Measurements from ENCODE around the gene CCND1. TPM values are rescaled to one million over a fixed set of nuclear protein-coding genes. Genes with fewer than 3 reads are reported as not detected.

CCND1 gene
- total and polyA plus RNA-seq, 4 donors: 59.0 to 226 (median 63.5) TPM

DNA sequence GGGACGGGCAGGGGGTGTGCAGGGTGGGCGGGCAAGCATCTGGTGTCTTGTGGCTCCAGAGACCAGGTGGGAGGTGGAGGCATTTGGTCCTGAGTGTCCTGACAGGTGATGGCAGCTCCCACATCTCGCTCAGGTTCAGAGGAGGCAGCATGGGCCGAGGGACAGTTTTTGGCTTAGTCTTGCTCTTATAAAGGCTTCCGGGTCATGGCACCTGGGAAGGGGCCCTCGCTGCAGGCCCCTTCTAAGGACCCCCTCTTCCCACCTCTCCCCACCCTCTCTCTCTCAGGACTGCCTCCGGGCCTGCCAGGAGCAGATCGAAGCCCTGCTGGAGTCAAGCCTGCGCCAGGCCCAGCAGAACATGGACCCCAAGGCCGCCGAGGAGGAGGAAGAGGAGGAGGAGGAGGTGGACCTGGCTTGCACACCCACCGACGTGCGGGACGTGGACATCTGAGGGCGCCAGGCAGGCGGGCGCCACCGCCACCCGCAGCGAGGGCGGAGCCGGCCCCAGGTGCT lies 9.9 kb downstream of the CCND1 start:
- WGBS (ENCODE audit: insufficient coverage): 91% methylated on average over 19 of the region's 23 CpGs
- peaks cover 30% of the 10 kb centered on the region for H3K4me1 ChIP-seq (ENCODE audit: control insufficient read depth, insufficient read depth, low read length)
- H3K36me3 ChIP-seq (ENCODE audit: control insufficient read depth, insufficient read depth, low read length): peaks cover 78% of the 10 kb centered on the region
- H3K9me3 ChIP-seq (ENCODE audit: control insufficient read depth, insufficient read depth, low read length): no peaks in the 10 kb centered on the region
- DNase-seq (ENCODE audit: low read depth in 4 of 6, low spot score in 6 of 6): no peak
- no peak overlapping the region for H3K27ac ChIP-seq (ENCODE audit: low read depth, low read length)
- no peak overlapping the region for H3K4me3 ChIP-seq (ENCODE audit: low read depth, low read length)
- peaks cover 16% of the 10 kb centered on the region for H3K27me3 ChIP-seq (ENCODE audit: control insufficient read depth, insufficient read depth, low read length)

DNA sequence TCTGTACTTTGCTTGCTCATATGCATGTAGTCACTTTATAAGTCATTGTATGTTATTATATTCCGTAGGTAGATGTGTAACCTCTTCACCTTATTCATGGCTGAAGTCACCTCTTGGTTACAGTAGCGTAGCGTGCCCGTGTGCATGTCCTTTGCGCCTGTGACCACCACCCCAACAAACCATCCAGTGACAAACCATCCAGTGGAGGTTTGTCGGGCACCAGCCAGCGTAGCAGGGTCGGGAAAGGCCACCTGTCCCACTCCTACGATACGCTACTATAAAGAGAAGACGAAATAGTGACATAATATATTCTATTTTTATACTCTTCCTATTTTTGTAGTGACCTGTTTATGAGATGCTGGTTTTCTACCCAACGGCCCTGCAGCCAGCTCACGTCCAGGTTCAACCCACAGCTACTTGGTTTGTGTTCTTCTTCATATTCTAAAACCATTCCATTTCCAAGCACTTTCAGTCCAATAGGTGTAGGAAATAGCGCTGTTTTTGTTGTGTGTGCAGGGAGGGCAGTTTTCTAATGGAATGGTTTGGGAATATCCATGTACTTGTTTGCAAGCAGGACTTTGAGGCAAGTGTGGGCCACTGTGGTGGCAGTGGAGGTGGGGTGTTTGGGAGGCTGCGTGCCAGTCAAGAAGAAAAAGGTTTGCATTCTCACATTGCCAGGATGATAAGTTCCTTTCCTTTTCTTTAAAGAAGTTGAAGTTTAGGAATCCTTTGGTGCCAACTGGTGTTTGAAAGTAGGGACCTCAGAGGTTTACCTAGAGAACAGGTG lies 11.1 kb downstream of the CCND1 start:
- peaks cover 70% of the 10 kb centered on the region for H3K36me3 ChIP-seq (ENCODE audit: control insufficient read depth, insufficient read depth, low read length)
- DNase-seq (ENCODE audit: low read depth in 4 of 6, low spot score in 6 of 6): no peak
- WGBS (ENCODE audit: insufficient coverage): 88% methylated on average over 4 of the region's 15 CpGs

DNA sequence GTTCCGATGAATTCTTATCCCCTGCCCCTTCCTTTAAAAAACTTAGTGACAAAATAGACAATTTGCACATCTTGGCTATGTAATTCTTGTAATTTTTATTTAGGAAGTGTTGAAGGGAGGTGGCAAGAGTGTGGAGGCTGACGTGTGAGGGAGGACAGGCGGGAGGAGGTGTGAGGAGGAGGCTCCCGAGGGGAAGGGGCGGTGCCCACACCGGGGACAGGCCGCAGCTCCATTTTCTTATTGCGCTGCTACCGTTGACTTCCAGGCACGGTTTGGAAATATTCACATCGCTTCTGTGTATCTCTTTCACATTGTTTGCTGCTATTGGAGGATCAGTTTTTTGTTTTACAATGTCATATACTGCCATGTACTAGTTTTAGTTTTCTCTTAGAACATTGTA lies 12.0 kb downstream of the CCND1 start:
- Histone ChIP-seq H3K4me1 (ENCODE audit: control insufficient read depth, insufficient read depth, low read length) (peaks cover 17% of the 10 kb centered on the region), H3K4me3 (ENCODE audit: low read depth, low read length) (no peak overlapping the region), H3K9me3 (ENCODE audit: control insufficient read depth, insufficient read depth, low read length) (no peaks in the 10 kb centered on the region), H3K27ac (ENCODE audit: low read depth, low read length) (no peak overlapping the region), H3K27me3 (ENCODE audit: control insufficient read depth, insufficient read depth, low read length) (no peaks in the 10 kb centered on the region), H3K36me3 (ENCODE audit: control insufficient read depth, insufficient read depth, low read length) (peaks cover 67% of the 10 kb centered on the region)
- 76% methylated on average over 8 of the region's 11 CpGs for WGBS (ENCODE audit: insufficient coverage)
- DNase-seq (ENCODE audit: low read depth in 4 of 6, low spot score in 6 of 6): no peak

More for the DNA sequence above, 11.1 kb downstream of the CCND1 start:
- peaks cover 6% of the 10 kb centered on the region for H3K27me3 ChIP-seq (ENCODE audit: control insufficient read depth, insufficient read depth, low read length)
- no peak overlapping the region for H3K4me3 ChIP-seq (ENCODE audit: low read depth, low read length)
- no peak overlapping the region for H3K27ac ChIP-seq (ENCODE audit: low read depth, low read length)
- no peaks in the 10 kb centered on the region for H3K9me3 ChIP-seq (ENCODE audit: control insufficient read depth, insufficient read depth, low read length)
- H3K4me1 ChIP-seq (ENCODE audit: control insufficient read depth, insufficient read depth, low read length): peaks cover 18% of the 10 kb centered on the region

DNA sequence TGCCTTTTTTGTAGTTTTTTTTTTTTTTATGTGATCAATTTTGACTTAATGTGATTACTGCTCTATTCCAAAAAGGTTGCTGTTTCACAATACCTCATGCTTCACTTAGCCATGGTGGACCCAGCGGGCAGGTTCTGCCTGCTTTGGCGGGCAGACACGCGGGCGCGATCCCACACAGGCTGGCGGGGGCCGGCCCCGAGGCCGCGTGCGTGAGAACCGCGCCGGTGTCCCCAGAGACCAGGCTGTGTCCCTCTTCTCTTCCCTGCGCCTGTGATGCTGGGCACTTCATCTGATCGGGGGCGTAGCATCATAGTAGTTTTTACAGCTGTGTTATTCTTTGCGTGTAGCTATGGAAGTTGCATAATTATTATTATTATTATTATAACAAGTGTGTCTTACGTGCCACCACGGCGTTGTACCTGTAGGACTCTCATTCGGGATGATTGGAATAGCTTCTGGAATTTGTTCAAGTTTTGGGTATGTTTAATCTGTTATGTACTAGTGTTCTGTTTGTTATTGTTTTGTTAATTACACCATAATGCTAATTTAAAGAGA lies 12.5 kb downstream of the CCND1 start:
- DNase-seq (ENCODE audit: low read depth in 4 of 6, low spot score in 6 of 6): no peak
- WGBS (ENCODE audit: insufficient coverage): 91% methylated on average over 13 of the region's 23 CpGs
- Histone ChIP-seq H3K36me3 (ENCODE audit: control insufficient read depth, insufficient read depth, low read length) (peaks cover 66% of the 10 kb centered on the region), H3K27me3 (ENCODE audit: control insufficient read depth, insufficient read depth, low read length) (no peaks in the 10 kb centered on the region), H3K9me3 (ENCODE audit: control insufficient read depth, insufficient read depth, low read length) (no peaks in the 10 kb centered on the region), H3K27ac (ENCODE audit: low read depth, low read length) (no peak overlapping the region), H3K4me1 (ENCODE audit: control insufficient read depth, insufficient read depth, low read length) (peaks cover 17% of the 10 kb centered on the region), H3K4me3 (ENCODE audit: low read depth, low read length) (no peak overlapping the region)

DNA sequence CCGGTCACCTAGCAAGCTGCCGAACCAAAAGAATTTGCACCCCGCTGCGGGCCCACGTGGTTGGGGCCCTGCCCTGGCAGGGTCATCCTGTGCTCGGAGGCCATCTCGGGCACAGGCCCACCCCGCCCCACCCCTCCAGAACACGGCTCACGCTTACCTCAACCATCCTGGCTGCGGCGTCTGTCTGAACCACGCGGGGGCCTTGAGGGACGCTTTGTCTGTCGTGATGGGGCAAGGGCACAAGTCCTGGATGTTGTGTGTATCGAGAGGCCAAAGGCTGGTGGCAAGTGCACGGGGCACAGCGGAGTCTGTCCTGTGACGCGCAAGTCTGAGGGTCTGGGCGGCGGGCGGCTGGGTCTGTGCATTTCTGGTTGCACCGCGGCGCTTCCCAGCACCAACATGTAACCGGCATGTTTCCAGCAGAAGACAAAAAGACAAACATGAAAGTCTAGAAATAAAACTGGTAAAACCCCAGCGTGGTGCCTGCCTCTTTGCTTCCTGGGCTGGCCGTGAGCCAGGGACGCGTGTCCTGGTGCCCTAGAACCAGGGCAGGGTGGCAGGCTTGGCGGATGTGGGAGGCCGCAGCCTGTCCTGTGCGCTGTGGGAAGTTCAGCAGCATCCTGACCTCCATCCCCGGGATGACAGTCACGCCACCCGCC lies 13.2 kb downstream of the CCND1 start:
- no peak overlapping the region for H3K4me3 ChIP-seq (ENCODE audit: low read depth, low read length)
- H3K9me3 ChIP-seq (ENCODE audit: control insufficient read depth, insufficient read depth, low read length): no peaks in the 10 kb centered on the region
- DNase-seq (ENCODE audit: low read depth in 4 of 6, low spot score in 6 of 6): no peak
- H3K36me3 ChIP-seq (ENCODE audit: control insufficient read depth, insufficient read depth, low read length): peaks cover 63% of the 10 kb centered on the region
- no peaks in the 10 kb centered on the region for H3K27me3 ChIP-seq (ENCODE audit: control insufficient read depth, insufficient read depth, low read length)
- H3K27ac ChIP-seq (ENCODE audit: low read depth, low read length): no peak overlapping the region
- H3K4me1 ChIP-seq (ENCODE audit: control insufficient read depth, insufficient read depth, low read length): peaks cover 19% of the 10 kb centered on the region
- WGBS (ENCODE audit: insufficient coverage): 79% methylated on average over 31 of the region's 38 CpGs

DNA sequence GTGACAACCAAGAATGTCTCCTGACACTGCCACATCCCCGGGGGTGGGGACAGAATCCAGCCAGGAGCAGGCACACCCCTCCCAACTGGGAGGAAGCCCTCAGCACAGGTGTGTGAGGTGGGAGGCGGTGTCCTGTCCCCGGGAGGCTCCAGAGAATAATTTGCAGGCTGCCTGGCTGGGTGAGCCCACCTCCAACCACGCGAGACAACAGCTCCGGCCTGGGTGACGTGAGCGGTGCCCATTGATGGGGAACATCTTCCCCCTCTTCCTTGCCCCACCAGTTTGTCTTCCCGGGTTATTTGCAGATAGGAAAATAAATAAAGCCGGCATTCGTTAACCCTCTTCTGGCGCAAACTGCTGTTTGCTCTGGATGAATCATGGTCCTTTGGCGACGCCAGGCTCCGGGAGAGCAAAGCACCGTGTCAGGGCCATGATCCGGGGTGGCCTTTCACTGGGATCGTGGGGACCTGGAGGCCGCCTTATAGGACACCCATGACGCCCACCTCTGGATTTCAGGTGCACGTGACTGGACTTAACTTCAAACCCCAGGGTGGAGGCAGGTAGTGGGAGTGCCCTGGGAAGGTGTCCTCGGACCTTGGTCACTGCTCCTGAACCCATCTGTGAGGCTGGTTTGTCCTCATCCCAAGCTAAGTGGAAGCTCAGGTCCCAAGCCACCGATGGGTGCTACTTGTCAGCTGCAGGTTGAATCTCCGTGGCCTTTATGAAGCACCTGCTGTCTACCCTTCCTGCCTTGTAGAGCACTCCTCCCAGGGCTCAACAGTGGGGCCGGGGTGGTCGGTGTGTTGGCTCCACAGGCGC lies 13.9 kb downstream of the CCND1 start:
- H3K27ac ChIP-seq (ENCODE audit: low read depth, low read length): no peak overlapping the region
- WGBS (ENCODE audit: insufficient coverage): 86% methylated on average over 16 of the region's 27 CpGs
- H3K36me3 ChIP-seq (ENCODE audit: control insufficient read depth, insufficient read depth, low read length): peaks cover 58% of the 10 kb centered on the region
- no peaks in the 10 kb centered on the region for H3K9me3 ChIP-seq (ENCODE audit: control insufficient read depth, insufficient read depth, low read length)
- no peaks in the 10 kb centered on the region for H3K27me3 ChIP-seq (ENCODE audit: control insufficient read depth, insufficient read depth, low read length)
- no peak for DNase-seq (ENCODE audit: low read depth in 4 of 6, low spot score in 6 of 6)
- H3K4me3 ChIP-seq (ENCODE audit: low read depth, low read length): no peak overlapping the region
- peaks cover 20% of the 10 kb centered on the region for H3K4me1 ChIP-seq (ENCODE audit: control insufficient read depth, insufficient read depth, low read length)

DNA sequence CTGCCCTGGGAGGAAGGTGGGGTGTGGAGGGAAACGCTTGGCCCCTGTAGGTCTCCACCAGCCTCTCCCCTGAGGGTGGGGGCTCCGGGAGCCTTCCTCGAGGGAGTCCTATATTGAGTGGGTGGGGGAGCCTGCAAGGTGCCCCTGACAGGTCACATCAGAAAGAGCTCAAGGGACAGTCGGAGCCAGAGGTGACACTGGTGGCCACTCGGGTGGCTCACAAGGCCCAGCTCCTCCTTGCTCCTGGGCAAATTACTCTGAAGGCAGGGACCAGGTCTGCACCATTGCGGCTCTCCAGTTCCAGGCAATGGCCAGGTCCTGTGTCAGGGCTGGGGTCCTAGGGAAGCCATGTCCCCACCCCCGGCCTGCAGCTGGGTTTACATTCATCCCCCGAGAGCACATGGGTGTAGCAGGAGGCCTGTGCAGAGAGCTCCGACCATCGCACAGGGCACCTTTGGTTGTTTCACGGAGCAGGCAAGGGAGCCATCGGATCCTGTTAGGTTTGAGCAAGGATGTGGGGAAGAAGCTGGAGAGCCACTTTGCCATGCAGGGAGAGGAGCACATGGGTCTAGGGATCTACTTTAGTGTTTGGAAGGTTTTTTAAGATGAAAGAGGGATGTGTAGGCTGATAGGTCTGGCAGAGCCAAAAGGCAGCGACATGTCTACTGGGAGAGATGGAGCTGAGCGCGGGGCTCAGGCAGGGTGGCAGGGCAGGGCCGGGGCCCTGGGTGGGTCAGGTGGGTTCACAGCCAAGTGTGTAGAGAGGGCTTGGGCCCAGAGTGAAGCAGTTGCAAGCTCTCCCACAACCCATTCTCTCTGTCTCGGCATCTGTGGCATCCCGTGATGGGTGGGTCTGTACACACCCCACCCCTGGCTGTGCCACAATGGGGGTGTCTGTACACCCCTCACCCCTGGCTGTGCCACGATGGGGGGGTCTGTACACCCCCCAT lies 14.8 kb downstream of the CCND1 start:
- Histone ChIP-seq H3K27me3 (ENCODE audit: control insufficient read depth, insufficient read depth, low read length) (no peaks in the 10 kb centered on the region), H3K4me3 (ENCODE audit: low read depth, low read length) (no peak overlapping the region), H3K36me3 (ENCODE audit: control insufficient read depth, insufficient read depth, low read length) (peaks cover 53% of the 10 kb centered on the region), H3K4me1 (ENCODE audit: control insufficient read depth, insufficient read depth, low read length) (peaks cover 20% of the 10 kb centered on the region), H3K27ac (ENCODE audit: low read depth, low read length) (no peak overlapping the region), H3K9me3 (ENCODE audit: control insufficient read depth, insufficient read depth, low read length) (no peaks in the 10 kb centered on the region)
- no peak for DNase-seq (ENCODE audit: low read depth in 4 of 6, low spot score in 6 of 6)
- 84% methylated on average over 13 of the region's 19 CpGs for WGBS (ENCODE audit: insufficient coverage)

DNA sequence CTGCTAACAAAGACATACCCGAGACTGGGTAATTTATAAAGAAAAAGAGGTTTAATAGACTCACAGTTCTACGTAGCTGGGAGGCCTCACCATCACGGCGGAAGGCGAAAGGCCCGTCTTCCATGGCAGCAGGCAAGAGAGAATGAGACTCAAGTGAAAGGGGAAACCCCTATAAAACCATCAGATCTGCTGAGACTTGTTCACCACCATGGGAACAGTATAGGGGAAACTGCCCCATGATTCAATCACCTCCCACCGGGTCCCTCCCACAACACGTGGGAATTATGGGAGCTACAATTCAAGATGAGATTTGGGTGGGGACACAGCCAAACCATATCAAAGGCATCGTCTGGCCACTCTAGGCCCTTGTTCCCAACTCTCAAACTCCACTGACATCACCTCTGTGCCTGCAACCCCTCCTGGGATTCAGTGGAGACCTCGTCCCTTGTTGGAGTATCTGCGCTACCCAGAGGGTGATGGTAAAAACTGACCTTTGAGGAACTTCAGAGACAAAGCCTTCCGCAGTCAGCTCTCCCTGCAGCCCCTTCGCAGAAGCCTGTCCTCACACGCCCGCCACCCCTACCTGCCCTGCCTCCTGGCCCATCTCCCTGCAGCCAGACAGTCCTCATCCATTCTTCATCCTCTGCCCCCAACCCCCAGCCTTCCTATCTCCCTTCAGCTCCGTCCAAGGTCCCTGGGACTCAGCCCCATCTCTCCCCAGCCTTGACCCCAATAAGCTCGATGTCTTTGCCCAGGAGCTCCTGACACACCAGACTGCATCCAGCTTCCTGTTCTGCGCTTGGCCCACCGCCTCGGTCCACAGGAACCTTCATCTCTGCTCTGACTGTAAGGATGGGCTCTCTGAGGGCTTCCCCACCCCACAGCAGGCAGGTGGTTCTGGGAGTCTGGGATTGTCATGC lies 15.8 kb downstream of the CCND1 start:
- Histone ChIP-seq H3K36me3 (ENCODE audit: control insufficient read depth, insufficient read depth, low read length) (peaks cover 54% of the 10 kb centered on the region), H3K9me3 (ENCODE audit: control insufficient read depth, insufficient read depth, low read length) (no peaks in the 10 kb centered on the region), H3K4me3 (ENCODE audit: low read depth, low read length) (no peak overlapping the region), H3K27ac (ENCODE audit: low read depth, low read length) (no peak overlapping the region), H3K4me1 (ENCODE audit: control insufficient read depth, insufficient read depth, low read length) (peaks cover 20% of the 10 kb centered on the region), H3K27me3 (ENCODE audit: control insufficient read depth, insufficient read depth, low read length) (no peaks in the 10 kb centered on the region)
- WGBS (ENCODE audit: insufficient coverage): 94% methylated on average over 9 of the region's 20 CpGs
- DNase-seq (ENCODE audit: low read depth in 4 of 6, low spot score in 6 of 6): no peak
